Hepatocyte (in vitro differentiated cells): ENCODE results near the gene FAM124A.
A peak's percentile ranks its signal among the peaks of the same experiment; 100 is the strongest.

ENCODE experiments used
- CTCF ChIP-seq: fragments of 200-600 bp; sonication (generic); IDR thresholded peaks from 2 replicates; pipeline ENCODE4 v1.5.1; 2016; ENCODE audit warnings: antibody characterized with exemption, mild to moderate bottlenecking; ENCODE audit not compliant: poor library complexity
- EZH2 ChIP-seq: fragments of 200-600 bp; sonication (generic); IDR thresholded peaks from 2 replicates; pipeline ENCODE4 v1.6.1; 2016; ENCODE audit warnings: antibody characterized with exemption, mild to moderate bottlenecking, borderline replicate concordance
- EZH2phosphoT487 ChIP-seq: fragments of 200-600 bp; sonication (generic); IDR thresholded peaks from one replicate; pipeline ENCODE4 v1.6.1; 2018; ENCODE audit warnings: antibody characterized with exemption, mild to moderate bottlenecking, low read depth, moderate library complexity; ENCODE audit not compliant: unreplicated experiment, severe bottlenecking

DNA sequence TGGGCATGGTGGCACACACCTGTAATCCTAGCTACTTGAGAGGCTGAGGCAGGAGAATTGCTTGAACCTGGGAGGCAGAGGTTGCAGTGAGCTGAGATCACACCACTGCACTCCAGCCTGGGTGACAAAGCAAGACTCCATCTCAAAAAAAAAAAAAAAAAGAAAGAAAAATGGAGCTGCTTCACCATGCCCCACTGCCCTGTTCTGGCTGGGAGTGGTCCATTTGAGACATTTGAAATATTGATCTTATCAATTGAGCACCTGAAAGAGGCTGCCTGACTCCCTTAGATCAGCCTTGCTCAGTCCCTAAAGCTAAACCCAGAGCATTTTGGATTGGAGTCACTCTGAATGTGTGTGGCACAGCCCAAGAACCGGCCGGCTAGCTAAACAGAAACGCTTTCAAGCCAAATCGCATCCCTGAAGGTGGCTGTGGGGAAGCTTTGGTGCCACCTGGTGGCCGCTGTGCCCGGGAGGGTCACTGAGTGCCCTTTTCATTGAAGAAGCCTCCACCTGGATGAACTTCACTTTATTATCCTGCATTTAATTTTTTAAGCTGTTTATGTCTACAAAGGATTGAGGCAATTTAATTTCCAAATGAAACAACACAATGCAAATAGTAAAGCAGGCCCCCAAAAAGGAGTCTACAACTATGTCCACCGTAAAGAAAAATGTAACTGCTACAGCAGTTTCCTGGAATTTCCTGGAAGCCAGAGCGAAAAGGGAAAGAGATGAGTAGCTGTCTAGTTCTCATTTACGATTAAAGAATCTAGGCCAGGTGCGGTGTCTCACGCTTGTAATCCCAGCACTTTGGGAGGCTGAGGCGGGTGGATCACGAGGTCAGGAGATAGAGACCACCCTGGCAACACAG lies 64.2 kb downstream of the FAM124A start:
- peak; percentile 92 for TF ChIP-seq CTCF
- no peak for TF ChIP-seq EZH2
- TF ChIP-seq EZH2phosphoT487: no peak
